Measurements from ENCODE around the gene ADAM10.

Gene ADAM10

GRCh38 chr15:58582160-58582559 is 167.3 kb downstream of the ADAM10 start:
- no peak for DNase-seq (ENCODE audit: low read depth, low spot score)

- DNase-seq (ENCODE audit: low read depth, low spot score), result no peak
These were observed 172.8 kb downstream of the ADAM10 start for GRCh38 chr15:58576657-58577056.

- no peak for DNase-seq (ENCODE audit: low read depth, low spot score)
These were observed 174.3 kb downstream of the ADAM10 start for GRCh38 chr15:58575045-58575786.

DNA sequence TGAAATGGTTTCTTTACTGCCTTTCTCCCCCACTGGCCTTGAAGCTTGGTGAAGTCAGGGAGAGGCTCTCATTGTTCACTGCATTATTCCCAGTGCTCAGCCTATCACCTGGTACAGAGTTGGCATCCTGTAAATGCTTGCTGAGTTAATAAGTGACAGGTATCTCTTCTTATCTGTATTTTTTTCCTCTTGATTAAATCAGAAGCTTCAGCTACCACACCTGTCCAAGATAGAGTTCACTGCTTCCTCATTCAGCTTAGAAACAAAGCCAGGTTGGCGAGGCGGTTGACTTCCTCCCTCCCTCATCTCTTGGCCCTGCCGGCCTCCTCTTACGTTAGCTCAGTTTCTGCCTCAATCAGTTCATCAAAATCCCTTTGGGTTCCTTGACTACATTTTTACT is 174.9 kb downstream of the ADAM10 start:
- no peak for DNase-seq (ENCODE audit: low read depth, low spot score)

GRCh38 chr15:58573270-58573669 is 176.2 kb downstream of the ADAM10 start:
- DNase-seq (ENCODE audit: low read depth, low spot score), result no peak

DNA sequence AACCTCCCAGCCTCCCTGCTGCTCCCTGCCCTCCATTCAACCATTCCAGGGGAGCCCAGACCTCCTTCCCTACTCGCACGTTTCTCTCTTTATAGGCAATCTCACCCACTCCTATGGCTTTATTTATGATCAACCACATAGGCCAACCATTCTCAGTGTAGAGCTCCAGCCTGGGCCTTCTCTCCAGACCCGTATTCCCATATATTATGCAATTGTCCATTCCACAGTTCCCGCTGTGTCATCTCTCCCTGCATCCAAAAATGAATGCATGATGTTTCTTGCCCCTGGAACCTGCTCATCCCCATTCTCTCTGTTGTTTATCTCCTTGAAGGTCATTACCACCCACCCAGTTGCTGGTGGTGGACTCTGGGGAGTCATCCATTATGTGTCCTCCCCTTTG is 177.0 kb downstream of the ADAM10 start:
- DNase-seq (ENCODE audit: low read depth, low spot score), result no peak

DNA sequence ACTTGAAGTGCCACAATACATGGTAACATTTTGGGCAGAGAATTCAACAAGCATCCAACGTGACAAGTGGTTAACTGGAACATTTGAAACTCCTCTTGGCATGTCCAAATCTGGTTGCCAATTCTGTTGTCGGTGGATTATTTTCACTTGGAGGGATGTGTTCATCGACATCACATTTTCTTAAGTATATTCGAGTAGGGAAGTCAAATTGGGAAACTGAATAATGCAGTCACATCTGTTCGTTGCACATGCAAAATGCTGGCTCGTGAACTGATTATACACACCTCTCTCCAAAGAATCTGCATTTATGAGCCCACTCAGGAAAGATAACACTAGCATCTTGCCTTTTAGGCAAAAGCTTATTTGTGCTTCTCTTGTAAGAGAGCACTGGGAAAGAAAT is 178.0 kb downstream of the ADAM10 start:
- DNase-seq (ENCODE audit: low read depth, low spot score), result no peak

- no peak for DNase-seq (ENCODE audit: low read depth, low spot score)
These were observed 180.1 kb downstream of the ADAM10 start for GRCh38 chr15:58569455-58569854.

DNA sequence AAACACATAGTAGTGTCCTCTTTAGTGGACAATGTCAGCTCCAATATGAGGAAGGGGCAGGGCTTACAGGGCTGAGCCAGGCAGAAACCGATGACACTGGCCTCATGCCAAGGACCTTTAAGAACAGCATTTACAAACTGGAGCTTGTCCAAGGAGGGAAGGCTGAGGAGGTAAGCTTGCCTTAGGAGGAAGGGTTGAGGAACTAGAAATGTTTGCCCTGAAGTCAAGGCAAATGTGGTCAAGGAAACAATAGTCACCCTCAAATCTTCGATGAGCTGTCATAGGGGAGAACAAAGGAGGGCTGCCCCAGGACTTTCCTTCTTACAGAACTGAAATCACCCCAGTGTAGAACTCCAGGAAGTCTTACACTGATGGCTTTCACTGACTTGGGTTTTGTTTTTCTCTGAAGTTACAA is 181.3 kb downstream of the ADAM10 start:
- DNase-seq (ENCODE audit: low read depth, low spot score), result no peak

DNA sequence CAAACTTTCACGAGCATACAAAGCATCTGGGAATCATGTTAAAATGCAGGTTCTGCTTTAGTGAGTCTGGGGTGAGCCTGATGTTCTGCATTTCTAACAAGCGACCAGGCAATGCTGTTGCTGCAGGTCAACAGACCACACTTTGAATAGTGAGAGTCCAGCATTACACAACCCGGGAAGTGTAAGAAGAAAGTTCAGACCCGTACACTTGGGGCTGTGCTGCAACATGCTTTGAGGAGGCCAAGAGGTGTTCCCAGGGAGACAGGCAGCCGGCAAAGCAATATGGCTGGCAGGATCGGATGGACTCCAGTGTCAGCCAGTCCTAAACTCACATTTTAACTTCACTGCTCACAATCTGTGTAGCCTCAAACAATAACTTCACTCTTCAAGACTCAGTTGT is 183.5 kb downstream of the ADAM10 start:
- no peak for DNase-seq (ENCODE audit: low read depth, low spot score)

DNA sequence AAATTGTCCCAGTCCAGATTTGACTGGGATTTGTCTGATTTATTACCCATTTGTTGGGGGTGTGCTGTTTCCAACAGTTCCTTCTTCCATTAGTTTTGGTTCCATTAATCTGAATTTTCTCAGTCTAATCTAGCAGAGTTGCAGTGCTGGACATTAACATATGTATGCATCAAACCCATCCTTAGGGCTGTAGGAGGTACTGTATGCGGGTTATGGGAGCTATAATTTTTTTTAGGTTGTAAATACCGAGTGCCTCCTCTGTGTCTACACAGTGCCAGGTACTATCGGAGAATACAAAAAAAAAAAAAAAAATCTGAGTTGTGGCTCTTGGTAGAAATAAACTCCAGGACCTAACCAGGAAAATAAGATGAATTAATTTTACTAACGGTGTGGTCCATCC is 183.9 kb downstream of the ADAM10 start:
- DNase-seq (ENCODE audit: low read depth, low spot score), result no peak

GRCh38 chr15:58564981-58565380 is 184.5 kb downstream of the ADAM10 start:
- DNase-seq (ENCODE audit: low read depth, low spot score), result no peak

DNA sequence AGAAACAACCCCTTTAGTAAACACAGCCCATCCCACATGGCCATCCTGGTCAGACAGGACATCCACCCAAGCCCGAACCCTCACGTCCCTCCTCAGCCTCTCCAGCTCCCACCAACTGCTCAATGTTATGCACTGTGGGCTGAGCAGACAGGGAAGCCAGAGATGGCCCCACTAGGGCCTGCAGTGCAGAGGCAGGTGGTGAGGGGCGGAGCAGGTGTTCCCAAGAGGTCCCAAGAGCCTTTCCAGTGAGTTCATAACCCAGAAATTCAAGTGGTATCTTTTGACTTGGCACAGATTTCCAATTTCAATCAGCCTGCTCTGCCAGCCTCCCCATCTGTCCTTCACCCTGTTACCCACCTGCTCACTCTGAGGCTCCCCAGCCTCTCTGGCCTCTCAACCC is 187.4 kb downstream of the ADAM10 start:
- DNase-seq (ENCODE audit: low read depth, low spot score), result no peak

GRCh38 chr15:58561321-58561720 is 188.2 kb downstream of the ADAM10 start:
- DNase-seq (ENCODE audit: low read depth, low spot score), result no peak

DNA sequence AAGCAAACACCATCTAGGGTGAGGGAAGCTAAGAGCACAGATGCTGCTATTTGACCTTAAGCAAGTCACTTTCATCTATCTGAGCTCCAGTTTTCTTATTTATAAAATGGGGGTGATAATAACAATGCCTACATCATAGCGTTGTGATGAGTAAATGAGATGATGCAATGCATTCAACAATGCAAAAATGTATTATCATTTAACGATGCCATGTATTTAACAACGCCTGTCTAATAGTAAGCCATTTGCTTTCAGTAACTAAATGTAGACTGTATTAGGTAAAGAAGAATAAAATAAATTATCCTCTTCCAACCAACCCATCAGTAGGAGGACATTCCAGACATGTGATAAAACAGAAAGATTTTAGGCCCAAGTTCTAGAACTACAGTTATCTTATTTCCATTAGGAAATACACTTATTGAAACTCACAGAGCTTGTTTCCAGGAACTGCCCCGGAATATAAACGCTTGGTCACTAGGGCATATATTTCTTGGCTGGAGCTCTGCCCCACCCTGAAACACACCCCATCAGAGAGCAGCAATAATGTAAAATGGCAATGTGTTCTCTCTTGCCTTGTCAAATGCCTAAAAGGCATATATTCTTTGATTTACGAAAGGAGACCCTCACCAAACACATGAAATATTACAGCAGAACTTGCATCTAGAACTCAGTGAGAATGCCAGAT is 189.5 kb downstream of the ADAM10 start:
- DNase-seq (ENCODE audit: low read depth, low spot score), result no peak

DNA sequence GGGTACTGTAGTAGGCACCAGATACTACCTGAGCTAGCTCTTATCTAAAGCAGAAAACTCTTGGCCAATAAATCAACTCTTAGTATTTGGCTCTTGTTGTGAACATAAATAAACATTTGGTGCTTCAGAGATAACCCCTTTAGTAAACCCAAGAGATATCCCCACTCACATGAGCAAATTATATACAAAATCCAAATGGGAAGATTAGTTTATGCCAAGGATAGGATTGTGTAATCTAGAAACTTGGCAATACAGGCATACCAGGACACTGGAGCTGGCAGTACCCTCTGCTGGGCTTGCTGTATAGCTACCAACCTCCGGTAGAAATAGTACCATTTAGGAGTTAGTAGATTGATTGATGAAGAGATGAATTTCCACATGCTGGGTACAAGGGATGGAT is 190.7 kb downstream of the ADAM10 start:
- DNase-seq (ENCODE audit: low read depth, low spot score), result no peak

DNA sequence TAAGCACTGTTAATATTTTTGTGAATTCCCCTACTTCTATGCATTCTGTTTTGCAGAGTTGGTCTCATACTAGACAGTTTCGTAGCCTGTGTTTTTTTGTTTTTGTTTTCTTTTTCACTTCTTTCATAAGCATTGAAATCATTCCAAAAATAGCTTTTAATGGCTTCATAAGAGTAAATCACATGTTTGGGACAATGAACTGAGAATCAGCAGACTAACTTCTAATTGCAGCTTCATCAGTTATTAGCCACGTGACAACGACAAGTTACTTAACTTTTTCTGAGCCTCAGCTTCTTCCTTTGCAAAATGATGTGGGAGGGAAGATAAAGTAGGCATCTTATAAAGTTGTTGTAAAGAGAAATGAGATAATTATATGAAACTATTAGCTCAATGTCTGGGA is 193.0 kb downstream of the ADAM10 start:
- no peak for DNase-seq (ENCODE audit: low read depth, low spot score)

GRCh38 chr15:58556028-58556361 is 193.5 kb downstream of the ADAM10 start:
- no peak for DNase-seq (ENCODE audit: low read depth, low spot score)

GRCh38 chr15:58555162-58556027 is 194.1 kb downstream of the ADAM10 start:
- peak; percentile 87 for DNase-seq (ENCODE audit: low read depth, low spot score)

DNA sequence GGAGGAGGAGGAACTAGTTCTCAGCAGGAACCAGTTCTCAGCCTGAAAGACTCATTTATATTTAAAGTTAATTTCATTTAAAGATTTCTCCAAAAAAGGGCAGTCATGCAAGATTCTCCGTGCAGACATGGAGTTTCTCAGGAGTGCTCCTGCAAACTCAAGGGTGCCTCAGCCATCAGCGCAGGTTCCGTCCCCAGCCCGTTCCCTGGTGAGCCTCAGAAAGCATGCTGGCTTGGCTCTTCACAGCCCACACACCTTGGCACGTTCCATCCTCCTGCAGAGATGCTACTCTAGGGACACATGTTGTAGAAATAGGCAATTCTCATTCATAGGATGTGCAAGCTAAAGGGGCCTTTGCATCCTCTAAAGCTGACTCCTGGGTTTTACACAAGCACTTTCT is 194.7 kb downstream of the ADAM10 start:
- no peak for DNase-seq (ENCODE audit: low read depth, low spot score)

DNA sequence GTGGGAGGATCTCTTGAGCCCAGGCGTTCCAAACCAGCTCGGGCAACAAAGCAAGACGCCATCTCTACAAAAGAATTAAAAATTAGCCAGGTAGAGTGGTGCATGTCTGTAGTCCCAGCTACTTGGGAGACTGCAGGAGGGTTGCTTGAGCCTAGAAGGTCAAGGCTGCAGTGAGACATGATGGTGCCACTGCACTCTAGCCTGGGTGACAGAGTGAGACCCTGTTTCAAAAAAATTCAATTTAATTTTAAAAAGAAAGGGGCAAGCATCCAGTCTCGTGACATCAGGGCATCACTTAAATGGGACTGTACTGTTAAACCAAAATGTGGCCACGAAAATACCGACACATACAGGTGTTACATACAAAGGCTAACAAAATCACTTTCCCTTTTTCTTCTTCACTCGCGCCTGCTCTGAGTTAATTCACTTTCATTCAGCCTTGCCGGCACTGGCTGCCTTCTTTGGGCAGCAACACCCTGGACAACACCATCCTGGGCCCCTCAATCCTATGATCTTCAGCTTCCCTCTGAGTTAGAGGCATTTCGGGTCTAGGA is 196.1 kb downstream of the ADAM10 start:
- no peak for DNase-seq (ENCODE audit: low read depth, low spot score)
